ENCODE data around the gene CASP14.

Gene CASP14

DNA sequence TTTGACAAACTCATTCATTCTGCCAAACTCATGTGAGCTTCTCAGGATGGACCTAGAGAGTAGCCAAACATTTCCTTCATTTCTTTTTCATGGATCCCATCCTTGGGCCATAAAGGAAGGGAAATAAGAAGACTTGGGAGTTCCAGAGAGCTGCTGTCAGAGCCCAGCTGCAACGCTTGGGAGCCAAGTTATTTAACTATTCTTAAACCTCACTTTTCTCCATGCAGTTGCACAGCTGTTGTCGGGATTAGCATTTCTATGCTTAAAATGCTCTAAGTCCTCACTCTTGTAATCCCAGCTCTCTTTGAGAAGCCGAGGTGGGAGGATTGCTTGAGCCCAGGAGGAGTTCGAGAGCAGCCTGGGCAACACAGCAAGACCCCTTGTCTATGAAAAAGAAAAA lies 11.7 kb upstream of the CASP14 start:
- TF ChIP-seq, protein P1, sequence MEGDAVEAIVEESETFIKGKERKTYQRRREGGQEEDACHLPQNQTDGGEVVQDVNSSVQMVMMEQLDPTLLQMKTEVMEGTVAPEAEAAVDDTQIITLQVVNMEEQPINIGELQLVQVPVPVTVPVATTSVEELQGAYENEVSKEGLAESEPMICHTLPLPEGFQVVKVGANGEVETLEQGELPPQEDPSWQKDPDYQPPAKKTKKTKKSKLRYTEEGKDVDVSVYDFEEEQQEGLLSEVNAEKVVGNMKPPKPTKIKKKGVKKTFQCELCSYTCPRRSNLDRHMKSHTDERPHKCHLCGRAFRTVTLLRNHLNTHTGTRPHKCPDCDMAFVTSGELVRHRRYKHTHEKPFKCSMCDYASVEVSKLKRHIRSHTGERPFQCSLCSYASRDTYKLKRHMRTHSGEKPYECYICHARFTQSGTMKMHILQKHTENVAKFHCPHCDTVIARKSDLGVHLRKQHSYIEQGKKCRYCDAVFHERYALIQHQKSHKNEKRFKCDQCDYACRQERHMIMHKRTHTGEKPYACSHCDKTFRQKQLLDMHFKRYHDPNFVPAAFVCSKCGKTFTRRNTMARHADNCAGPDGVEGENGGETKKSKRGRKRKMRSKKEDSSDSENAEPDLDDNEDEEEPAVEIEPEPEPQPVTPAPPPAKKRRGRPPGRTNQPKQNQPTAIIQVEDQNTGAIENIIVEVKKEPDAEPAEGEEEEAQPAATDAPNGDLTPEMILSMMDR (conservative IDR thresholded peaks at IDR 0.05; ENCODE audit: control insufficient read depth, insufficient read depth, low read depth, low read length) = no peak
- DNase-seq (ENCODE audit: low read depth) = no peak
- no peak overlapping the region for H3K4me3 ChIP-seq (ENCODE audit: control insufficient read depth, low read depth, low read length)

DNA sequence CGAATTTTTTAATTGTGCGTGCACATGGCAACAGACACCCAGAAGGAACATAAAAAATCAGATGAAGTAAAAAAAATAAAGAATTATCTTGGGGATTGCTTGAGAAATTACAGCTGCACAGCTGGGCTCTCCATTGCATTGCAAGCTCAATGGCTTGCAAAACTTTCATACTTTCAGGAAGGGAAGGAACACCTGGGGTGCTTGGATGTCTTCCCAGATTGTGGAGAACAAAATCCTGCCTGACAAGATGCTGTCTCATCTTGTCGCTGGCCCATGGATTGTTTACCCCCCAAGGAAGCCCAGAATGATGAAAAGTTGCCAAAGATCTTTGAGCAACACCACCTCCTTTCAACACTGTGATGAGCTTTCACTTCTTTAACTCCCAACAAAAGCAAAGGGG lies 11.0 kb upstream of the CASP14 start:
- no peak overlapping the region for H3K4me3 ChIP-seq (ENCODE audit: control insufficient read depth, low read depth, low read length)
- peak; percentile 7 for DNase-seq (ENCODE audit: low read depth)
- TF ChIP-seq, protein P1 (conservative IDR thresholded peaks at IDR 0.05; ENCODE audit: control insufficient read depth, insufficient read depth, low read depth, low read length) = no peak

DNA sequence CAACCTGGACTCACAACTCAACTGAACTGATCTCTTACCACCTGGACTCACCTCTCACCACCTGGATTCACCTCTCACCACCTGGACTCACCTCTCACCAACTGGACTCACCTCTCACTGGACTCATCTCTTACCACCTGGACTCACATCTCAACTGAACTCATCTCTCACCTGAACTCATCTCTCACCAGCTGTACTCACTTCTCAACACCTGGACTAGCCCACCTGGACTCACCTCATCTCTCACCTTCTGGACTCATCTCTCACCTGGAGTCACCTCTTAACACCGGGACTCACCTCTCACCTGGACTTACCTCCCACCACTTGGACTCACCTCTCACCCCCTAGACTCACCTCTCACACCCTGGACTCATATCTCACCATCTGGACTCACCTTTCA lies 7.3 kb upstream of the CASP14 start:
- H3K4me3 ChIP-seq (ENCODE audit: control insufficient read depth, low read depth, low read length) = no peak overlapping the region
- TF ChIP-seq, protein P1 (conservative IDR thresholded peaks at IDR 0.05; ENCODE audit: control insufficient read depth, insufficient read depth, low read depth, low read length) = no peak
- no peak for DNase-seq (ENCODE audit: low read depth)

DNA sequence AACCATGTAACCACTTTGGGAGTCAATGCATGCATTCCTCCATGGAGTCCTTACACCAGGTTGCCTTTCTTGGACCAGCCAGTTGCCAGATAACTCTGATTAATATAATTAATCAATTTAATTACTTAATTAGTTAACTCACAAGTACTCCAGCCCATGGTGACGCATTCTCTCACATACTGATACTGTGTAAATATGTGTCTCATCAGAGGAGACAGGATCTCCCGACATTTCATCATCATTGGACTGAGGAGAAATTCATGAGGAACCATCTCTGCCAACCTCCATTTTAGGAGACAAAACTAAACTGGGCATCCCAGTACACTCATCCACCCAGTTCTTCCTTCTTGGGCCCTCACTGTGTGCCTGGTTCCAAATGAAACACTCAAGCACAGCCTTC lies 6.5 kb upstream of the CASP14 start:
- DNase-seq (ENCODE audit: low read depth) = no peak
- H3K4me3 ChIP-seq (ENCODE audit: control insufficient read depth, low read depth, low read length) = no peak overlapping the region
- TF ChIP-seq, protein P1 (conservative IDR thresholded peaks at IDR 0.05; ENCODE audit: control insufficient read depth, insufficient read depth, low read depth, low read length) = no peak

DNA sequence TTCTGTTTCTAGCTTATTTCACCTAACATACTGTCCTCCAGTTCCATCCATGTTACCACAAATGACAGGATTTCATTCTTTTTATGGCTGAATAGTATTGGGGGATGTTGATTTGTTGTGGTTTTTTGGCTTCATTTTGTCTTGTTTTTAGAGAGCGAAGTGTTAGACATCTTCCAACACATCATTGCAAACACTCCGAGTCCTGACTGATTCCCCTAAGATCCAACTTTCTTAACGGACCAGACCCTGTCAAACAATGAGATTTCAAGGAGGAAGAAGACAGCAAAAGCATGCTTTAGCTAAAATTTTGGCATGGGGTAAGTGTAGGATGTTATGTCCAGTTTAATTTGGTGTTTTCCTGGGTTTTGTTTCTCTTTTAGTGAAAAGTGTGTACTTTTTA lies 3.8 kb upstream of the CASP14 start:
- H3K4me3 ChIP-seq (ENCODE audit: control insufficient read depth, low read depth, low read length) = no peak overlapping the region
- DNase-seq (ENCODE audit: low read depth) = no peak

DNA sequence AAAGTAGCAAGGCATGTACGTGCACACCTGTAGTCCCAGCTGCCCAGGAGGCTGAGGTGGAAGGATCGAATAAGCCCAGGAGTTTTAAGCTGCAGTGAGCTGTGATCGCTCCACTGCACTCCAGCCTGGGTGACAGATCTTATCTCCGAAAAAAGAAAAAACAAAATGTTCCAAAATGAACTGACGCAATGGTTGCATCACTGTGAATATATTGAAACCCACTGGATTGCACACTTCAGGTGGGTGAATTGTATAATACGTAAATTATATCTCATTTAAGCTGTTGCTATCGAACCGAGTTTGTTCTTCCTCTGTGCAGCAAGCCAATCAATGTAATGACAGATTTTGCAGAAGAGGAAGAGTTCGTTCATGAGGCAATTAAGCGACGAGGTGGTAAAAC lies 1.6 kb upstream of the CASP14 start:
- TF ChIP-seq, protein P1 (conservative IDR thresholded peaks at IDR 0.05; ENCODE audit: control insufficient read depth, insufficient read depth, low read depth, low read length) = no peak
- DNase-seq (ENCODE audit: low read depth) = no peak

More for the DNA sequence above, 3.8 kb upstream of the CASP14 start:
- TF ChIP-seq, protein P1 (conservative IDR thresholded peaks at IDR 0.05; ENCODE audit: control insufficient read depth, insufficient read depth, low read depth, low read length) = no peak

DNA sequence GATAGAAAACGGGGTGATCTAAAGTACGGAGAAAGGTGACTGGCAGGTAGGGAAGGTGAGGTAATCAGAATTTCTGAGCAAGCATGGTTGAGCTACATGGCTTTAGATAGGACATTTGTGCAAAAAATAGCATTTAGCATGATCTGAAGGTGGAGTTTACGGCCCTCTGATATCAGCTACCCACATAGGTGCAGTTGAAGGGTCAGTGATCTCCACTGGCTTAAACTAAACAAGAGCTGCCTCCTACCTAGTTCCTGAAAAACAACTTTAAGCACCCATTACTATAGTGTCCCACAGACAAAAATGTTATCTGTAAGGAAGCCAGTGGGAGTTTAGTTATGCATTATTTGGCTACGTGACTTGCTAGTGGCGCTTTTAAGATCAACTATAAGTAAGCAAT lies 1.2 kb upstream of the CASP14 start:
- DNase-seq (ENCODE audit: low read depth) = no peak
- TF ChIP-seq, protein P1 (conservative IDR thresholded peaks at IDR 0.05; ENCODE audit: control insufficient read depth, insufficient read depth, low read depth, low read length) = no peak

More for the DNA sequence above, 1.6 kb upstream of the CASP14 start:
- no peak overlapping the region for H3K4me3 ChIP-seq (ENCODE audit: control insufficient read depth, low read depth, low read length)

More for the DNA sequence above, 1.2 kb upstream of the CASP14 start:
- no peak overlapping the region for H3K4me3 ChIP-seq (ENCODE audit: control insufficient read depth, low read depth, low read length)
